GF-D8 (cell line): ENCODE results near the gene COL10A1.

Experiments
- DNase-seq: peaks from one replicate; lab custom pipeline; 2025; lab: John Stamatoyannopoulos, UW

Gene COL10A1

GRCh38 chr6:116126032-116126431 is at the start of gene COL10A1:
TSS of gene COL10A1 (minus strand) at chr6:116126132. CDS start at chr6:116125492, 640 bp downstream.
- no peak for DNase-seq

- DNase-seq: no peak
Measured at GRCh38 chr6:116175344-116175743, 49.4 kb upstream of the COL10A1 start.

- DNase-seq: no peak
Measured at GRCh38 chr6:116173928-116174327, 48.0 kb upstream of the COL10A1 start.

- DNase-seq: no peak
Measured at GRCh38 chr6:116170358-116171057, 44.6 kb upstream of the COL10A1 start.

GRCh38 chr6:116169880-116170279 is 43.9 kb upstream of the COL10A1 start:
- DNase-seq: no peak

GRCh38 chr6:116168148-116168547 is 42.2 kb upstream of the COL10A1 start:
- DNase-seq: no peak

- DNase-seq: no peak
Measured at GRCh38 chr6:116166369-116166768, 40.4 kb upstream of the COL10A1 start.

- no peak for DNase-seq
Measured at GRCh38 chr6:116165596-116165995, 39.7 kb upstream of the COL10A1 start.

GRCh38 chr6:116159782-116160524 is 34.0 kb upstream of the COL10A1 start:
- no peak for DNase-seq

- no peak for DNase-seq
Measured at GRCh38 chr6:116158641-116159040, 32.7 kb upstream of the COL10A1 start.

GRCh38 chr6:116157391-116157790 is 31.5 kb upstream of the COL10A1 start:
- DNase-seq: no peak

- DNase-seq: no peak
Measured at GRCh38 chr6:116156405-116157326, 30.7 kb upstream of the COL10A1 start.

- DNase-seq: no peak
Measured at GRCh38 chr6:116154887-116155286, 29.0 kb upstream of the COL10A1 start.

- DNase-seq: no peak
Measured at GRCh38 chr6:116152620-116153019, 26.7 kb upstream of the COL10A1 start.

GRCh38 chr6:116145803-116146675 is 20.1 kb upstream of the COL10A1 start:
- DNase-seq: no peak

GRCh38 chr6:116144605-116145004 is 18.7 kb upstream of the COL10A1 start:
- no peak for DNase-seq

- no peak for DNase-seq
Measured at GRCh38 chr6:116139917-116140316, 14.0 kb upstream of the COL10A1 start.

GRCh38 chr6:116136933-116137340 is 11.0 kb upstream of the COL10A1 start:
- no peak for DNase-seq

GRCh38 chr6:116136373-116136772 is 10.4 kb upstream of the COL10A1 start:
- no peak for DNase-seq

GRCh38 chr6:116133453-116133852 is 7.5 kb upstream of the COL10A1 start:
- no peak for DNase-seq

- DNase-seq: no peak
Measured at GRCh38 chr6:116127771-116128493, 2.0 kb upstream of the COL10A1 start.
